Measurements from ENCODE around the gene GMEB2. TPM values are rescaled to one million over a fixed set of nuclear protein-coding genes. Genes with fewer than 3 reads are reported as not detected.
A peak's percentile ranks its signal among the peaks of the same experiment; 100 is the strongest.
"Not testable (repeated sequence)": the region's sequence is repeated elsewhere in the genome, so short reads cannot be mapped to it uniquely, and the experiment has no call there.

Gene GMEB2
- total RNA-seq: 10 to 100 TPM; 16.3 to 19.3 TPM

- Mint-ChIP-seq H3K4me1 (peaks cover 22% of the 10 kb centered on the region), H3K27me3 (no peaks in the 10 kb centered on the region), H3K4me3 (peak within 1 kb of the TSS; percentile 95), H3K36me3 (peaks cover 12% of the 10 kb centered on the region), H3K9me3 (ENCODE audit: low read depth) (no peaks in the 10 kb centered on the region), H3K27ac (peak within 1 kb of the TSS; percentile 92)
- DNase-seq: peak; percentile 75
- peak; percentile 41 for ATAC-seq
- CTCF ChIA-PET: interaction anchor here (0.6 to 1.9 kb wide), 7 partner anchors 12 to 89 kb away, joined by 3 to 14 read pairs (median 4); partner anchors contain the start of genes ARFRP1, HELZ2, PTK6 and RTEL1
Measured at GRCh38 chr20:63626424-63627128, at the start of gene GMEB2. GMEB2 (minus strand) TSS chr20:63627101; CDS start chr20:63619397, 7,704 bp downstream.

GRCh38 chr20:63675681-63676368 lies 48.9 kb upstream of the GMEB2 start:
- ATAC-seq (no peak), DNase-seq (no peak)
- no peak overlapping the region for H3K27ac Mint-ChIP-seq
- H3K36me3 Mint-ChIP-seq: peaks cover 5% of the 10 kb centered on the region
- H3K4me3 Mint-ChIP-seq: no peak overlapping the region
- H3K4me1 Mint-ChIP-seq: no peaks in the 10 kb centered on the region
- H3K27me3 Mint-ChIP-seq: no peaks in the 10 kb centered on the region
- no peaks in the 10 kb centered on the region for H3K9me3 Mint-ChIP-seq (ENCODE audit: low read depth)
- CTCF ChIA-PET: no interaction called here

- no peak overlapping the region for H3K27ac Mint-ChIP-seq
- no peaks in the 10 kb centered on the region for H3K4me1 Mint-ChIP-seq
- DNase-seq (no peak), ATAC-seq (no peak)
- H3K9me3 Mint-ChIP-seq (ENCODE audit: low read depth): no peaks in the 10 kb centered on the region
- H3K4me3 Mint-ChIP-seq: no peak overlapping the region
- H3K36me3 Mint-ChIP-seq: peaks cover 5% of the 10 kb centered on the region
- CTCF ChIA-PET: no interaction called here
- no peaks in the 10 kb centered on the region for H3K27me3 Mint-ChIP-seq
Measured at GRCh38 chr20:63673951-63674350, 47.0 kb upstream of the GMEB2 start.

- Mint-ChIP-seq H3K27me3 (no peaks in the 10 kb centered on the region), H3K4me1 (no peaks in the 10 kb centered on the region), H3K9me3 (ENCODE audit: low read depth) (no peaks in the 10 kb centered on the region), H3K36me3 (peaks cover 8% of the 10 kb centered on the region), H3K27ac (no peak overlapping the region), H3K4me3 (no peak overlapping the region)
- ATAC-seq (no peak), DNase-seq (no peak)
- CTCF ChIA-PET: no interaction called here
Measured at GRCh38 chr20:63672666-63673065, 45.8 kb upstream of the GMEB2 start.

- CTCF ChIA-PET; H3K36me3 Mint-ChIP-seq; H3K4me3 Mint-ChIP-seq; H3K9me3 Mint-ChIP-seq (ENCODE audit: low read depth); DNase-seq; H3K27ac Mint-ChIP-seq; H3K27me3 Mint-ChIP-seq; ATAC-seq; H3K4me1 Mint-ChIP-seq: not testable (repeated sequence)
Measured at GRCh38 chr20:63671695-63672094, 44.8 kb upstream of the GMEB2 start.

- CTCF ChIA-PET: no interaction called here
- Mint-ChIP-seq H3K27ac (no peak overlapping the region), H3K27me3 (no peaks in the 10 kb centered on the region), H3K9me3 (ENCODE audit: low read depth) (no peaks in the 10 kb centered on the region), H3K36me3 (peaks cover 5% of the 10 kb centered on the region), H3K4me3 (no peak overlapping the region), H3K4me1 (no peaks in the 10 kb centered on the region)
- no peak for ATAC-seq
- no peak for DNase-seq
Measured at GRCh38 chr20:63668351-63668750, 41.5 kb upstream of the GMEB2 start.

- Mint-ChIP-seq H3K27ac (no peak overlapping the region), H3K9me3 (ENCODE audit: low read depth) (no peaks in the 10 kb centered on the region)
- CTCF ChIA-PET: no interaction called here
Measured at GRCh38 chr20:63667858-63668257, 41.0 kb upstream of the GMEB2 start.

GRCh38 chr20:63665708-63666107 lies 38.8 kb upstream of the GMEB2 start:
- H3K27me3 Mint-ChIP-seq: no peaks in the 10 kb centered on the region
- ATAC-seq (no peak), DNase-seq (no peak)
- peaks cover 7% of the 10 kb centered on the region for H3K36me3 Mint-ChIP-seq
- no peak overlapping the region for H3K4me3 Mint-ChIP-seq
- CTCF ChIA-PET: no interaction called here
- H3K9me3 Mint-ChIP-seq (ENCODE audit: low read depth): no peaks in the 10 kb centered on the region
- H3K27ac Mint-ChIP-seq: no peak overlapping the region
- H3K4me1 Mint-ChIP-seq: no peaks in the 10 kb centered on the region

More at GRCh38 chr20:63667858-63668257, 41.0 kb upstream of the GMEB2 start:
- ATAC-seq (no peak), DNase-seq (no peak)
- Mint-ChIP-seq H3K4me3 (no peak overlapping the region), H3K4me1 (no peaks in the 10 kb centered on the region), H3K27me3 (no peaks in the 10 kb centered on the region), H3K36me3 (peaks cover 5% of the 10 kb centered on the region)

GRCh38 chr20:63664861-63665594 lies 38.1 kb upstream of the GMEB2 start:
- H3K4me3 Mint-ChIP-seq: no peak overlapping the region
- no peaks in the 10 kb centered on the region for H3K27me3 Mint-ChIP-seq
- no peaks in the 10 kb centered on the region for H3K4me1 Mint-ChIP-seq
- H3K27ac Mint-ChIP-seq: no peak overlapping the region
- peaks cover 7% of the 10 kb centered on the region for H3K36me3 Mint-ChIP-seq
- CTCF ChIA-PET: no interaction called here
- no peaks in the 10 kb centered on the region for H3K9me3 Mint-ChIP-seq (ENCODE audit: low read depth)
- ATAC-seq (no peak), DNase-seq (no peak)

- Mint-ChIP-seq H3K27me3 (no peaks in the 10 kb centered on the region), H3K4me1 (peaks cover 6% of the 10 kb centered on the region), H3K27ac (no peak overlapping the region), H3K9me3 (ENCODE audit: low read depth) (no peaks in the 10 kb centered on the region), H3K36me3 (peaks cover 10% of the 10 kb centered on the region), H3K4me3 (no peak overlapping the region)
- CTCF ChIA-PET: no interaction called here
- DNase-seq (no peak), ATAC-seq (no peak)
Measured at GRCh38 chr20:63664143-63664851, 37.4 kb upstream of the GMEB2 start.

GRCh38 chr20:63663332-63664066 lies 36.6 kb upstream of the GMEB2 start:
- DNase-seq (no peak), ATAC-seq (no peak)
- Mint-ChIP-seq H3K4me3 (no peak overlapping the region), H3K4me1 (peaks cover 12% of the 10 kb centered on the region), H3K9me3 (ENCODE audit: low read depth) (no peaks in the 10 kb centered on the region), H3K27ac (no peak overlapping the region), H3K27me3 (no peaks in the 10 kb centered on the region), H3K36me3 (peaks cover 10% of the 10 kb centered on the region)
- CTCF ChIA-PET: no interaction called here

- no peaks in the 10 kb centered on the region for H3K9me3 Mint-ChIP-seq (ENCODE audit: low read depth)
- no peak for DNase-seq
- no peak for ATAC-seq
- H3K4me1 Mint-ChIP-seq: peaks cover 16% of the 10 kb centered on the region
- CTCF ChIA-PET: no interaction called here
- peaks cover 7% of the 10 kb centered on the region for H3K36me3 Mint-ChIP-seq
- H3K27ac Mint-ChIP-seq: no peak overlapping the region
- H3K27me3 Mint-ChIP-seq: no peaks in the 10 kb centered on the region
- H3K4me3 Mint-ChIP-seq: no peak overlapping the region
Measured at GRCh38 chr20:63662813-63663189, 35.9 kb upstream of the GMEB2 start.
